Stimulated activated CD4-positive, alpha-beta T cell treated with anti-CD3 and anti-CD28 coated beads, Interleukin-4, amount 100 ng/mL, for 24 hours (primary cell): ENCODE measurements around the gene TMA7B.

Source experiments
- DNase-seq: peaks from one replicate; pipeline ENCODE4 v3.0.0-alpha.2; 2020

Gene TMA7B

GRCh38 chr22:39954584-39955055 lies 5.6 kb upstream of the TMA7B start:
- DNase-seq = no peak

- no peak for DNase-seq
Measured at GRCh38 chr22:39955675-39956074, 4.5 kb upstream of the TMA7B start.

GRCh38 chr22:39956932-39957664 lies 3.1 kb upstream of the TMA7B start:
- no peak for DNase-seq

GRCh38 chr22:39958009-39958711 lies 2.0 kb upstream of the TMA7B start:
- DNase-seq = no peak

- DNase-seq = no peak
Measured at GRCh38 chr22:39958949-39959639, 1.1 kb upstream of the TMA7B start.

GRCh38 chr22:39960791-39961746 lies 872 bp downstream of the TMA7B start:
- DNase-seq = peak; percentile 76

- DNase-seq = no peak
Measured at GRCh38 chr22:39962071-39962470, 1.9 kb downstream of the TMA7B start.

- DNase-seq = no peak
Measured at GRCh38 chr22:39965748-39966147, 5.6 kb downstream of the TMA7B start.

- DNase-seq = no peak
Measured at GRCh38 chr22:39966470-39966869, 6.3 kb downstream of the TMA7B start.

GRCh38 chr22:39967103-39967829 lies 7.1 kb downstream of the TMA7B start:
- DNase-seq = no peak

- DNase-seq = no peak
Measured at GRCh38 chr22:39967996-39968972, 8.1 kb downstream of the TMA7B start.

- DNase-seq = no peak
Measured at GRCh38 chr22:39970742-39971141, 10.5 kb downstream of the TMA7B start.

- DNase-seq = no peak
Measured at GRCh38 chr22:39972641-39973040, 12.4 kb downstream of the TMA7B start.

GRCh38 chr22:39973656-39974055 lies 13.5 kb downstream of the TMA7B start:
- no peak for DNase-seq

- DNase-seq = no peak
Measured at GRCh38 chr22:39974065-39974464, 13.9 kb downstream of the TMA7B start.

GRCh38 chr22:39979048-39979447 lies 18.9 kb downstream of the TMA7B start:
- DNase-seq = no peak

GRCh38 chr22:39979458-39979857 lies 19.3 kb downstream of the TMA7B start:
- no peak for DNase-seq

- no peak for DNase-seq
Measured at GRCh38 chr22:39980596-39980995, 20.4 kb downstream of the TMA7B start.

- DNase-seq = no peak
Measured at GRCh38 chr22:39983346-39983745, 23.1 kb downstream of the TMA7B start.

- DNase-seq = no peak
Measured at GRCh38 chr22:39984006-39984405, 23.8 kb downstream of the TMA7B start.

- DNase-seq = no peak
Measured at GRCh38 chr22:39984746-39985145, 24.5 kb downstream of the TMA7B start.
